Measurements from ENCODE around the gene MS4A6E.
A peak's percentile ranks its signal among the peaks of the same experiment; 100 is the strongest.
"Not testable (repeated sequence)": the region's sequence is repeated elsewhere in the genome, so short reads cannot be mapped to it uniquely, and the experiment has no call there.

MS4A6E gene

DNA sequence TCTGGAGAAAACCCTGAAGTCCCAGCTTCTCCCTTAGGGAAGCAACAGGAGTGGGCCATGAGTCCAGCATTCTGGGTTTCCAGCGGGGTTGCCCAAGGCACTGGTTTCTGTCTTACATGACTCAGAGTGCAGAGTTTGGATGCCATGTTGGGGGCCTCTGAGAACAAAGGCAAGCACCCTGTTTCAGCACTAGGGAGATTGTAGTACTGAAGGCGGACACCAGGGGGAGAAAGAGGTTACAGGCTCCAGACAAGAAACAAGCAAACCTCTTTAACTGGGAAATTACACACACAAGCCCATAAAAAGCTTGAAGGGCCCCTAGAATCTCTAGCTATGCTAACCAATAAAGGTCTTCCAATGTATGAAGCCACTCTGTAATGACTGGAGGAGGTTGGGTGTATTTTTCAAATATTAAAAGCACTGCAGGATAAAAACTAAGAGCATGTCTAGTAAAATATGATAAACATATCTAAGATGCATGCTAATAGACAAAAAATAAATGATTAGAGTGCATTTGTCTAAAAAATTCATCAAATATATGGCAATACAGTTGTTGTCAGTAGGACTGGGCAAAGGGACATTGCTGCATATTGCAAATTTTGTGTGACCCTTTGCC, 7.1 kb downstream of the MS4A6E start:
- DNase-seq (ENCODE audit: low read depth in 1 of 2, low spot score in 1 of 2): peak; percentile 30 to 57

GRCh38 chr11:60336767-60337391, 9.8 kb downstream of the MS4A6E start:
- DNase-seq (ENCODE audit: low read depth in 1 of 2, low spot score in 1 of 2): no peak

DNA sequence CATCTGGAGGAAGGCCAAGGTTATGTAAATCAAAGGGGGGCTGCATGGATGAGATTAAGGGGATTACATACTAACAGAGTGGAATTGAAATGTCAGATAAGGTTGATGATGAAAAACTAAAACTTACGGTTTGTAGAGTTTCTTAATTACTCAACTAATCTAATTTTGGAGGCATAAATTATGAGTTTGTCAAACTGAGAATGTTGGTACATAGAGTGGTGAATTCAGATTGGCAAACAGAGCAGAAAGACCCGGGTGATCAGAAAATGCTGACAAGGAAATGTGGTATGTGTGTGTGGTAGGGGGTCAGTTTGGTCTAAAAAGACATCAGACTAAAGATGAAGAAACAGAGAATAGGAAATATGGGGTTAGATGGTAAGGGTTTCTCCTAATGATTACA, 11.0 kb downstream of the MS4A6E start:
- no peak for DNase-seq (ENCODE audit: low read depth in 1 of 2, low spot score in 1 of 2)

DNA sequence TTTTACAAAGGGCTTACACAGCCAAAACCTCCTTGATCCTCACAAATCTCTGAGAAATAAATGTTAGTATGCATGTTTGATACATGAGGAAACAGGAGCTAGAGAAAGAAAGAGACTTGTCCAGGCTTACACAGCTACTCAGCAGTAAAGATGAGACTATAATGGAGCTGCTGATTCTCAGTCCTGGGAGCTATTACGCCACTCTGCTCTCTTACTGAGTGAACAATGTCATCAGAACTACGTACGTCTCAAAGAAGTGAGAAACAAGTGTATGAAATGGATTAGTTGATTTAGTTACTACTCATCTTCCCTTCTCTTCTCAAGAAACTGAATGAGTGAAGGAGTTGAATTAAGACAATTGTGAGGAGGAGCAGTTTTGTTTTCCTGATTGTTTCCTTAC, 12.3 kb downstream of the MS4A6E start:
- no peak for DNase-seq (ENCODE audit: low read depth in 1 of 2, low spot score in 1 of 2)

DNA sequence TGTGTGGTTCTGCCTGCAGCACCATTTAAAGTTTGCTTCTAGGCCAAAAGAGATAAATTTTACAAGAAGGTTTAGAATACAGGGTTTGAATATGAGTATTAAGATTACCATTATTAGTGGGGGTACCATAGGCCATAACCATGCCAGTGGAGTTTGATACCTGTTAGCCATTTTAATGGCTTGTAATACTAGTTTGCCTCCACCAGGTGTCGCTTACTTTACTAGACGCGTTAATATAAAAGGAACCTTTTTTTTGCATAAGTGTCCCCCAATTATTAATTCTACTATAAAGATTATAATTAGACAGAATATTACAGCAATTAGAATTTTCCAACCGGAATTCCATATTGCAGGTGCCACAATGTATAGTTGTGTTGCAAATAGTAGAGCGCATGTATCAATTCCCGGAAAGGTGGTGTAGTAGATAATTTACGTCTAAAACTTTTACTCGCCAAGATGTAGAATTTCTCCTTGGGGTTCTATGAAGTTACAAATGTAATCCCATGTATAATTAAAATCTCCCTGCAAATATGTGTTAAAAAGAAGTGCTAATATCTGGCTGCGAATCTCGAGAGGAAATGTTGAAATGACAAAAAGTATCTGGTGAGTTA, 16.1 kb downstream of the MS4A6E start:
- DNase-seq (ENCODE audit: low read depth in 1 of 2, low spot score in 1 of 2): no peak

GRCh38 chr11:60344146-60344545, 17.1 kb downstream of the MS4A6E start:
- DNase-seq (ENCODE audit: low read depth in 1 of 2, low spot score in 1 of 2): no peak

GRCh38 chr11:60345489-60345888, 18.4 kb downstream of the MS4A6E start:
- no peak for DNase-seq (ENCODE audit: low read depth in 1 of 2, low spot score in 1 of 2)

DNA sequence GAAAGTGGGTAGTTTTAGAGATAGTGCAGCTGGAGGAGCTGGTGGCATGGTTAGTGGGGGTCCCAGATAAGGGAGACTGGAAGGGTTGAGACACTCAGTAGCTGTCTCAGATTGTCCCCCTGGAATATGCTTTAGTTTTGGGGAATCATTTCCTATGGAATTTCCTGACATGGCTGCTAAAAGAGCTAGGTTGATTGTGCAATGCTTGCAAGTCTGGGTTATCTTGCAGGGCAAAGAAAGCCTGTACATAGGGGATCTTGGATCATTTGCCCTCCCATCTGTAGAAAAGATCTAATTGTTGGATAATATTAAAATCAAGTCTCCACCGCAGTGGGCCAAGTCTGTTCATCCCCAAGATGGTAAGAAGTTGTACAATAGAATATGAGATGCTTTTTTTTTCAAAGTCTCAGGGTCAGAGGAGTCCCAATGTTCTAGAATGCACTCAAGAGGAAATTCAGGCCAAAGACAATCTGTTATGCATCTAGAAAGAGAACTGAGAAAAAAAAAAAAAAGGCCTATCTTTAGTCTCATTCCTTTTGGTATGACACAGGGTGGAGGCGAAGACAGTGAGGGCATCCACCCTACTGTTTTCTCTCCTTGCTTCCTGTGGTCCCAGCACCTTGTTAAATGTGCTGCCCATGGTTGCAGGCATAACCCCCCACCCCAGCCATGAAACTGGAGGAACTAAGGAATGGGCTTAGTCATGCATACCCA, 20.2 kb downstream of the MS4A6E start:
- DNase-seq (ENCODE audit: low read depth in 1 of 2, low spot score in 1 of 2): no peak

DNA sequence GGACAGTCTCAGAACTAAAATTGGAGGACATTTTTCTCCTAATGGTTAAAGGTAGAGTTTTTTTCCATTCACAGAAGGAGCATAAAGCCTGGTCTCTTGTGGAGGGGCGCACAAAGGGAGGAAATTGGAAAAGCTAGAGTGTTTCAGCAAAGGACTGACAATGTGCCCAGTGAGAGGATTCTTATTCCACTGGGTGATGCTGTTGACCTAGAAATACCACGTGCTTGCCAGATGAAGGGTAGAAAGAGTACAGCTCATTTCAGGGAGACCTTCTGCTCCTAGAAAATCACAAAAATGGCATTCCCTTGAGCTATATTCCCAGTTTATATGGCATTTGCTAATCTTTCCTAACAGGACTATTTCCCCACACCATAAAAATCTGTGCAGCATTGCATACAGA, 21.1 kb downstream of the MS4A6E start:
- no peak for DNase-seq (ENCODE audit: low read depth in 1 of 2, low spot score in 1 of 2)

- no peak for DNase-seq (ENCODE audit: low read depth in 1 of 2, low spot score in 1 of 2)
Measured at GRCh38 chr11:60349990-60350389, 22.9 kb downstream of the MS4A6E start.

DNA sequence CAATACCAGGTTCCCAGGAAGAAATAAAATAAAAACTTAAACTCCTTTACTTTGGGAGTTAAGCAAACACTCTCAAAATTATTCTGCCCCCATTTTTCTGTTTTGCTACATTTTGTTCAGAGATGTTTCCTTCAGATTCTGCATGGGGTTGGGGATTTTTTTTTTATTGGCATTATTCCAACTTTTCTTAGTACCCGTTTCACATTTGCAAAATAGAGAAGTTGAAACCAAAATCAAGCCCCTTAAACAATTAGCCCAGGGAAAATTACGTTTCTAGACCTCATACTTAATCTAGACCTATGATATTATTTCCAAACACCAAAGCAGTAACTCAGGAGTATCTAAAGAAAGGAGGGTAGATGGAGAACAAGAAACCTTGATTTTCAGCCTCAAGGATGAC, 30.7 kb downstream of the MS4A6E start:
- no peak for DNase-seq (ENCODE audit: low read depth in 1 of 2, low spot score in 1 of 2)

- no peak for DNase-seq (ENCODE audit: low read depth in 1 of 2, low spot score in 1 of 2)
Measured at GRCh38 chr11:60360621-60361020, 33.6 kb downstream of the MS4A6E start.

GRCh38 chr11:60362241-60362640, 35.2 kb downstream of the MS4A6E start:
- no peak for DNase-seq (ENCODE audit: low read depth in 1 of 2, low spot score in 1 of 2)

DNA sequence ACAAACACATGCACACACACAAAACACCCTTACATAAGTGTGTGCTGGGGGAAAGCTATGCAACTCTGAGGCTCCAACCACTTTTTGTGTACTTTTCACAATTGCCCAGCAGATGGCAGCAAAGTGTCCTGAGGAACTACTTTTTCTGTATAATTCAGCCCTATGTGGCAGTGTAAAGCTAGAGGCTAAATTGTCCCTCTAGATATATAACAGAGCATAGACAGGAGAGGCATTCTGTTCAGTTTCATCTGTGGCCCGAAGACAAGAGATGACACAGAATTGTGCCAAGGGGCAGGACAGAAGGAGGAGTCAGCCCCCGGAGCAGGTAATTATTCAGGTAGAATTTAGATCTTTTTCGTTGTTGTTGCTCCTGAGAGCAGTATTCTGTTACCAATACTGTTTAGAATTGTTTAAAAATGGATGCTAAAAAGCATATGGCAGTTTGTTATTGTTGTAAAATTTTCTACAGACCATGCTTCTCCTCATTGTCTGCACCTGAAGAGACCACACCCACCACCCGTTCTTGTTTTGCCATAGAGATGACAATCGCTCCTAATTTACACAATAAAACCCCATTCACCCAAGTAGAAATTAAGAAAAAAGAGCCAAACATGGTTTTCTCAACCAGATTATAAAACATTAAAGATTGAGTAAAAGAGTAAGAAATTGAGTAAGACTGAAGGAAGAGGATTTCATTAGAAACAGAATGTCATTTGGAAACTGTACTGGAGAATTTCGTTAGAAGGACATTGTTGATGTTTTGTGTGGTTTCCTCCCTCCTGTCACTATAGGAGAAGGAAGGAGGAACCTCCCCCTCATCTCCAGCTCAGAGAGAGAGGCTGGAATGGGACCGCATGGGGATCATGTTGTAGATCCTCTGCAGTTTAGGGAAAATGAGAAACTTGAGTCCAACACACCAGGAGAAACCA, 36.8 kb downstream of the MS4A6E start:
- DNase-seq (ENCODE audit: low read depth in 1 of 2, low spot score in 1 of 2): peak; percentile 21 to 60

DNA sequence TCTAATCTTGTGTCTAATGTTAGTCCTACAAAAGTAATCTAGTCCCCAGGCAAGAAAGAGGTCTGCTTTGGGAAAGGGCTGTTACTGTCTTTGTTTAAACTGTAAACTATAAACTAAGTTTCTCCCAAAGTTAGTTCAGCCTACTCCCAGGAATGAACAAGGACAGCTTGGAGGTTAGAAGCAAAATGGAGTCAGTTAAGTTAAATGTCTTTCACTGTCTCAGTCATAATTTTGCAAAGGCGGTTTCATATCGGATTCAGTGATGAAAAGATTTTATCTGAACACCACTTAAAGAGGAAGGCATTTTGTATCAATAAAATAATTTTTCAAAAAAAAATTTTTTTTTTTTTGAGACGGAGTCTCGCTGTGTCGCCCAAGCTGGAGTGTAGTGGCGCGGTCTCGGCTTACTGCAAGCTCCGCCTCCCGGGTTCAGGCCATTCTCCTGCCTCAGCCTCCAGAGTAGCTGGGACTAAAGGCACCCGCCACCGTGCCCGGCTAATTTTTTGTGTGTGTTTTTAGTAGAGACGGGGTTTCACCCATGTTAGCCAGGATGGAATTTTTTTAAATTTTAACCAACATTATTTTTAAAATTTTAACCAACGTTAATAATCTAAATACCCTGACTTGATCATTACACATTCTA, 39.3 kb downstream of the MS4A6E start:
- DNase-seq (ENCODE audit: low read depth in 1 of 2, low spot score in 1 of 2): not testable (repeated sequence)

DNA sequence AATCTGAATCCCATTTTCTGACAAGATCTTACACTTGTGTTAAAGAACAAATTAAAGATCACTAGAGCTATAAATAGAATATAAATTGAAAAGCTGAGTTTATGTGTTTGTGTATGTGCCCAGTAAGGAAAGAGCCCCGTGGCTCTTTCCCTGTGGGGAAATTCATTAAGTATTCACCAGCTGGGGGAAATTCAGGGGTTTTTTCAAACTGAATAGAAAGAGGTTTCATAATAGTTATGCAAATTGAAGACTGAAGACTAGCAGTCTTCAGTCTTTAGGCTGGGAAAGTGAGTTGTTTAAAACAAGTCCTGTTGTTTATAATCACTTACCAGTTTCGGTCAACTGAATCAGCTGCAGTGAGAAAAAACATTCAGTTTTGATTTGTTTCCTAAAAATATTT, 40.0 kb downstream of the MS4A6E start:
- DNase-seq (ENCODE audit: low read depth in 1 of 2, low spot score in 1 of 2): no peak

- no peak for DNase-seq (ENCODE audit: low read depth in 1 of 2, low spot score in 1 of 2)
Measured at GRCh38 chr11:60367896-60368295, 40.8 kb downstream of the MS4A6E start.

DNA sequence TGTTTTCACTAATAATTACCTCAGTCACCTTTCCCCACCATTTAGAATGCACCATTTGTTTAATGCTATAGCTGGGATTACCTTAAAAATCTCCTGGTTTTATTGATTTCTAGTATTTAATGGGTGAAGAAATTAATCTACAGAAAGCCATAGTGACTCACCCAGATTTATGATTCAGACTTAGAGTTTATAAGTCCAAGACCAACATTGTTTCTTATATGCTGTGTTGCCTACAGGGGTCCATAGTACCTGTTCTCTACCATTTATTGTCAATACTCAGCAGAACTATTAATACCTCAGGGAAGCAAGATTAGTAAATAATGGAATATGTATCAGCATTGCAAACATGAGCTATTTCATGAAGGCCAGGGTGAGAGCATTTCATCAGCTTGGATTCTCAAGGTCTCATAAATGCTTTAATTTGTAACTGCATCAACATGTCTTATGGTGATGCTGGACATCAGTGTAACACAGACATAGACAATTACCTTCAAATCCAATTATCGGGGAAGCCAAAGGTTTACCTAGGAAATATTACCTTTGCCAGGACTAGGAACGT, 43.3 kb downstream of the MS4A6E start:
- DNase-seq (ENCODE audit: low read depth in 1 of 2, low spot score in 1 of 2): no peak

GRCh38 chr11:60370811-60371298, 43.8 kb downstream of the MS4A6E start:
- DNase-seq (ENCODE audit: low read depth in 1 of 2, low spot score in 1 of 2): no peak

DNA sequence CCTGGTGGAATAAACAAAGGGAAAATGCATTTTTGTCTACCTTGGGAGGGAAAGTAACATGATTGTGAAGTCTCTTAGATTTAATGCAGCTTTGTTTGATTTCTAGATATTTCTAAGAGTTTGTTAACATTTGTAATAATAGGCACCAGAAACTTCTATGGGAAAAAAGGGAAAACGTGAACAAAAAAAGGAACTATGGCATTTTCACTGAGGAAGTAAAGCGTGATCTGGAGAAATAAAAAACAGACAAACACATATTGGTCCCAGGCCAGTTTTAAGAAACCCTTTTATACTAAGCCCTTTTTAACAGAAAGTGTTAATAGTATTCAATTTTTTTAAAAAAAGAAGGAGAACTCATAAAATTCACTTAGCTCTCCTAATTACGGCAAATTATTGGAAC, 44.3 kb downstream of the MS4A6E start:
- no peak for DNase-seq (ENCODE audit: low read depth in 1 of 2, low spot score in 1 of 2)
